Panc1 (cell line): ENCODE data around the gene MRPL40. TPM values are rescaled to one million over a fixed set of nuclear protein-coding genes. Genes with fewer than 3 reads are reported as not detected.

Experiments
- ATAC-seq: fragments of 200-7000 bp; cut with Tn5 transposase; 2 replicates; pipeline ENCODE4 v1.9.1; 2020; ENCODE audit warnings: mild to moderate bottlenecking, moderate library complexity
- BruUV-seq: library from RNA; stranded (reverse); fragments of 400-500 nt; replicated peaks from 2 replicates; lab custom pipeline; 2021; lab: Mats Ljungman, UMichigan
- CTCF ChIA-PET: fragments of 300-600 bp; sonication (Branson Sonifier 250); formaldehyde crosslinking; loops from one replicate; lab custom pipeline; 2022; ENCODE audit warnings: antibody characterized with exemption; lab: Charles Lee
- POLR2A ChIA-PET: fragments of 300-600 bp; sonication (Branson Sonifier 250); formaldehyde crosslinking; loops from one replicate; lab custom pipeline; 2022; ENCODE audit warnings: antibody characterized with exemption; lab: Charles Lee
- DNase-seq: peaks from one replicate; pipeline ENCODE4 v3.0.0-alpha.2; 2010; ENCODE audit warnings: low read depth, low spot score
- H3K27ac ChIP-seq: 2 replicates; pipeline ENCODE4 v1.5.1; 2011; ENCODE audit warnings: mild to moderate bottlenecking, low read length, inconsistent platforms
- H3K27me3 ChIP-seq: fragments of 200-500 bp; sonication (Bioruptor generic); 2 replicates; pipeline ENCODE4 v1.6.0; 2014; ENCODE audit warnings: low read length, inconsistent platforms; ENCODE audit not compliant: control insufficient read depth, insufficient read depth
- H3K36me3 ChIP-seq: fragments of 200-500 bp; sonication (Bioruptor generic); 2 replicates; pipeline ENCODE4 v1.5.1; 2014; ENCODE audit warnings: inconsistent platforms, mild to moderate bottlenecking, low read length, moderate library complexity; ENCODE audit not compliant: control insufficient read depth, insufficient read depth
- H3K4me1 ChIP-seq: 2 replicates; pipeline ENCODE4 v1.5.1; 2011; ENCODE audit warnings: inconsistent platforms, mild to moderate bottlenecking, low read length, moderate library complexity; ENCODE audit not compliant: control insufficient read depth, insufficient read depth
- H3K4me3 ChIP-seq, 2 experiments: 2 replicates each; pipeline ENCODE4 v1.5.1; 2011 to 2012; ENCODE audit warnings: low read depth in 2 of 2, low read length in 2 of 2, mild to moderate bottlenecking in 2 of 2, inconsistent platforms in 1 of 2, moderate library complexity in 1 of 2
- H3K9me3 ChIP-seq: fragments of 200-500 bp; sonication (Bioruptor generic); 2 replicates; pipeline ENCODE4 v1.5.1; 2014; ENCODE audit warnings: low read depth, mild to moderate bottlenecking, inconsistent platforms, low read length, moderate library complexity; ENCODE audit not compliant: control insufficient read depth, insufficient read depth
- POLR2AphosphoS5 ChIP-seq: IDR thresholded peaks from 2 replicates; pipeline ENCODE4 v1.6.1; 2012; ENCODE audit warnings: mild to moderate bottlenecking, low read depth, low read length, moderate library complexity
- SIN3A ChIP-seq: IDR thresholded peaks from 2 replicates; pipeline ENCODE4 v1.6.1; 2012; ENCODE audit warnings: low read depth, mild to moderate bottlenecking, low read length, moderate library complexity, borderline replicate concordance; ENCODE audit not compliant: insufficient read depth
- TCF7L2 ChIP-seq: IDR thresholded peaks from 2 replicates; pipeline ENCODE4 v1.6.1; 2011; ENCODE audit warnings: mild to moderate bottlenecking, low read depth, low read length, inconsistent platforms
- in situ Hi-C: cut with HindIII; loops from 2 replicates; pipeline ENCODE4 v1.10.0; 2016; ENCODE audit warnings: low sequenced_read_pairs, low pct_unique_long_range_greater_than_20kb
- intact Hi-C: fragments of 100-400 bp; cut with micrococcal nuclease; formaldehyde crosslinking; loops from one replicate; pipeline ENCODE4 v1.10.0; 2022; ENCODE audit not compliant: unreplicated experiment
- total RNA-seq: library from RNA; stranded (reverse); gene quantifications from one replicate; pipeline ENCODE4 v1.2.1, GENCODE V29; 2021; ENCODE audit not compliant: unreplicated experiment
- TF ChIP-seq, protein P1 (sequence below), 2 experiments: IDR thresholded peaks; 2 replicates each; pipeline ENCODE4 v1.6.1; 2011 to 2012; ENCODE audit warnings: low read depth in 2 of 2, control low read depth in 1 of 2, low read length in 1 of 2, mild to moderate bottlenecking in 1 of 2, moderate library complexity in 1 of 2; ENCODE audit not compliant: insufficient read depth in 1 of 2
- TF ChIP-seq, protein P2 (sequence below): fragments of 450-650 bp; IDR thresholded peaks from 2 replicates; pipeline ENCODE4 v1.5.1; 2017; ENCODE audit warnings: mild to moderate bottlenecking

The MRPL40 gene
- total RNA-seq, 1 experiment from 2014 or later: 36.3 TPM

DNA sequence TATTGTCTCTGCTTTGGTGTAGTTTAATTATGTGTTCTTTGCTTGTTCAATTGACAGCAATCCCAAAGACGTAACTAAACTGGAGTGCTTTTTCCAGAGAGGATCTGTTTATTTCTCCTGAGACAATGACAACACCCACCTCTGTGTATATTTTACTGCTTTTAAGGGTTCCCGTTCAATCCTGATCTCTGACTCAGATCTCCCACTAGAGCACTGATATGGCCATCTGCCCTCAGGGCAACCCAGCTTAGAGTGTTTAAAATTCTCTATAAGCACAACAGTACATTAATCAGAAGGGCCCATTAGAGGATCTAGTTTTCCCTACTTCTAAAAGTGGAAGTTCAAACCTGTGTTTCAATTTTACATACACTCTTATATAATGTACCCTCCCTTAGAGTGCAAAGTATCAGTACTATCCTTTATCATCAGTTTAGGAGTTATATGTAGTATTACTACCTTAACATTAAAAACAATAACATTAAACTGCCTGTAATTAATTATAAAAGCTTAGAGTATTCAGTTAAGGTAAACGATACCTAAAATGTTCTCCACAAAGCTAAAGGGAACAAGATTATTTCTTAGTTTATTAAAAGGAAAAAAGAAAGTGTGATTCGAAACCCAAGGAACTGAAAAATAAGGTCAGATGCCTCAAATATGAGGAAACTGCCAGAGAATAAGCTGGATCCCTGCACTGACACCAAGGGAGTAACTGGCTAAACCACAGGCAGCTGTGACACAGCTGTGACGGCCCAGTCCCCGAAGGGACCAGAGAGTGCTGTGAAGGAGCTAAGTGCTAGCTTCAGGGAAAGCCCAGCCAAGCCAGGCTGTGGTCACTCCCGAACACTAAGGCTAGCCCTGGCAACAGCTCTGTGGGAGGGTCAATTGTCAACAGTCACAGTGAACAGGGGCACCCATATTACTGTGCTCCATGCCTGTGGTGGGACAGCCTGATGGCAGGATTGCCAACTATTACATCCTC, 31.4 kb downstream of the MRPL40 start:
- peaks cover 29% of the 10 kb centered on the region for H3K36me3 ChIP-seq
- H3K9me3 ChIP-seq: no peaks in the 10 kb centered on the region
- H3K27ac ChIP-seq: no peak overlapping the region
- no peaks in the 10 kb centered on the region for H3K4me1 ChIP-seq
- TF ChIP-seq, protein P1, sequence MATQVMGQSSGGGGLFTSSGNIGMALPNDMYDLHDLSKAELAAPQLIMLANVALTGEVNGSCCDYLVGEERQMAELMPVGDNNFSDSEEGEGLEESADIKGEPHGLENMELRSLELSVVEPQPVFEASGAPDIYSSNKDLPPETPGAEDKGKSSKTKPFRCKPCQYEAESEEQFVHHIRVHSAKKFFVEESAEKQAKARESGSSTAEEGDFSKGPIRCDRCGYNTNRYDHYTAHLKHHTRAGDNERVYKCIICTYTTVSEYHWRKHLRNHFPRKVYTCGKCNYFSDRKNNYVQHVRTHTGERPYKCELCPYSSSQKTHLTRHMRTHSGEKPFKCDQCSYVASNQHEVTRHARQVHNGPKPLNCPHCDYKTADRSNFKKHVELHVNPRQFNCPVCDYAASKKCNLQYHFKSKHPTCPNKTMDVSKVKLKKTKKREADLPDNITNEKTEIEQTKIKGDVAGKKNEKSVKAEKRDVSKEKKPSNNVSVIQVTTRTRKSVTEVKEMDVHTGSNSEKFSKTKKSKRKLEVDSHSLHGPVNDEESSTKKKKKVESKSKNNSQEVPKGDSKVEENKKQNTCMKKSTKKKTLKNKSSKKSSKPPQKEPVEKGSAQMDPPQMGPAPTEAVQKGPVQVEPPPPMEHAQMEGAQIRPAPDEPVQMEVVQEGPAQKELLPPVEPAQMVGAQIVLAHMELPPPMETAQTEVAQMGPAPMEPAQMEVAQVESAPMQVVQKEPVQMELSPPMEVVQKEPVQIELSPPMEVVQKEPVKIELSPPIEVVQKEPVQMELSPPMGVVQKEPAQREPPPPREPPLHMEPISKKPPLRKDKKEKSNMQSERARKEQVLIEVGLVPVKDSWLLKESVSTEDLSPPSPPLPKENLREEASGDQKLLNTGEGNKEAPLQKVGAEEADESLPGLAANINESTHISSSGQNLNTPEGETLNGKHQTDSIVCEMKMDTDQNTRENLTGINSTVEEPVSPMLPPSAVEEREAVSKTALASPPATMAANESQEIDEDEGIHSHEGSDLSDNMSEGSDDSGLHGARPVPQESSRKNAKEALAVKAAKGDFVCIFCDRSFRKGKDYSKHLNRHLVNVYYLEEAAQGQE (IDR thresholded peaks at IDR 0.05; ENCODE audit: insufficient read depth in 1 of 2, low read depth in 2 of 2, low read length in 1 of 2): no peak
- TF ChIP-seq POLR2AphosphoS5: no peak
- no peak for TF ChIP-seq SIN3A
- TF ChIP-seq, protein P2, sequence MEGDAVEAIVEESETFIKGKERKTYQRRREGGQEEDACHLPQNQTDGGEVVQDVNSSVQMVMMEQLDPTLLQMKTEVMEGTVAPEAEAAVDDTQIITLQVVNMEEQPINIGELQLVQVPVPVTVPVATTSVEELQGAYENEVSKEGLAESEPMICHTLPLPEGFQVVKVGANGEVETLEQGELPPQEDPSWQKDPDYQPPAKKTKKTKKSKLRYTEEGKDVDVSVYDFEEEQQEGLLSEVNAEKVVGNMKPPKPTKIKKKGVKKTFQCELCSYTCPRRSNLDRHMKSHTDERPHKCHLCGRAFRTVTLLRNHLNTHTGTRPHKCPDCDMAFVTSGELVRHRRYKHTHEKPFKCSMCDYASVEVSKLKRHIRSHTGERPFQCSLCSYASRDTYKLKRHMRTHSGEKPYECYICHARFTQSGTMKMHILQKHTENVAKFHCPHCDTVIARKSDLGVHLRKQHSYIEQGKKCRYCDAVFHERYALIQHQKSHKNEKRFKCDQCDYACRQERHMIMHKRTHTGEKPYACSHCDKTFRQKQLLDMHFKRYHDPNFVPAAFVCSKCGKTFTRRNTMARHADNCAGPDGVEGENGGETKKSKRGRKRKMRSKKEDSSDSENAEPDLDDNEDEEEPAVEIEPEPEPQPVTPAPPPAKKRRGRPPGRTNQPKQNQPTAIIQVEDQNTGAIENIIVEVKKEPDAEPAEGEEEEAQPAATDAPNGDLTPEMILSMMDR: no peak
- TF ChIP-seq TCF7L2: no peak
- H3K4me3 ChIP-seq: no peak overlapping the region
- intact Hi-C loops (no loop called here), in situ Hi-C loops (no loop called here)
- no TSS peak for BruUV-seq
- POLR2A ChIA-PET: interaction anchor here (0.6 kb wide), 1 partner anchor 15 kb away, joined by 3 read pairs; no protein-coding TSS in a partner anchor
- no peaks in the 10 kb centered on the region for H3K27me3 ChIP-seq
- CTCF ChIA-PET: no interaction called here
- DNase-seq (no peak), ATAC-seq (no peak)

DNA sequence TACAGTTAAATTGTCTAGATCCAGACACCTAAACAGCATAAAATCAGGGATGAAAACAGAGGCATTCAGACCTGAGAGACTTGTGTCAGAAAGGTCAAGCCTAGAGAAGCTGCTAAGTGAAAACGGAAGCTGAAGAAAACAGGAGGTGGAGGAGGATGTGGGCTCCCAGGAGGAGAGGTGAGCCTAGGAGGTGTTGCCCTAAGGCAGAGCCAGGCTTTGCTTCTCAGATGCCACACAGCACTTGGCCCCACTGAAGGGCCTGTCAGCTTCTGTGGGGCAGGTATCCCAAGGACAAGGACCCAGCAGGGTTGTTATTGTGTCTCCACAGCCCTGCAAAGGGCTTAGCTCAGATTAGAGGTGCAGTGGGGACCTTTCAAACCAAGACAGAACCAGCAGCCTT, 32.2 kb downstream of the MRPL40 start:
- ATAC-seq (no peak), DNase-seq (no peak)
- in situ Hi-C loops: no loop called here
- H3K4me3 ChIP-seq: no peak overlapping the region
- H3K27me3 ChIP-seq: no peaks in the 10 kb centered on the region
- peaks cover 29% of the 10 kb centered on the region for H3K36me3 ChIP-seq
- intact Hi-C loops: no loop called here
- POLR2A ChIA-PET: interaction anchor here (0.6 kb wide), 1 partner anchor 14 kb away, joined by 3 read pairs; no protein-coding TSS in a partner anchor
- TF ChIP-seq, protein P1 (IDR thresholded peaks at IDR 0.05; ENCODE audit: insufficient read depth in 1 of 2, low read depth in 2 of 2, low read length in 1 of 2): no peak
- TF ChIP-seq TCF7L2: no peak
- no peak for TF ChIP-seq SIN3A
- TF ChIP-seq, protein P2: no peak
- TF ChIP-seq POLR2AphosphoS5: no peak
- H3K27ac ChIP-seq: no peak overlapping the region
- H3K9me3 ChIP-seq: no peaks in the 10 kb centered on the region
- no TSS peak for BruUV-seq
- CTCF ChIA-PET: no interaction called here
- H3K4me1 ChIP-seq: no peaks in the 10 kb centered on the region
